HepG2 (cell line): ENCODE measurements around the gene ARHGAP5. TPM values are rescaled to one million over a fixed set of nuclear protein-coding genes. Genes with fewer than 3 reads are reported as not detected.
A peak's percentile ranks its signal among the peaks of the same experiment; 100 is the strongest.

Source experiments
- ATF3 ChIP-seq: sonication (generic); formaldehyde crosslinking; IDR thresholded peaks from 2 replicates; pipeline ENCODE4 v1.4.0; 2020; ENCODE audit warnings: missing genetic modification reagents
- EZH2 ChIP-seq: conservative IDR thresholded peaks from 2 replicates; pipeline ENCODE4 v1.6.1; 2012; ENCODE audit warnings: mild to moderate bottlenecking, low read depth, low read length, moderate library complexity
- GATAD2A ChIP-seq: IDR thresholded peaks from 2 replicates; pipeline ENCODE4 v1.6.1; 2016
- GFI1 ChIP-seq: sonication (generic); formaldehyde crosslinking; IDR thresholded peaks from 2 replicates; pipeline ENCODE4 v1.5.0; 2020; ENCODE audit warnings: missing genetic modification reagents, mild to moderate bottlenecking, borderline replicate concordance
- IKZF1 ChIP-seq: fragments of 450-650 bp; IDR thresholded peaks from 2 replicates; pipeline ENCODE4 v1.7.1; 2016
- KAT7 ChIP-seq: IDR thresholded peaks from 2 replicates; pipeline ENCODE4 v1.6.1; 2018; ENCODE audit warnings: borderline replicate concordance, missing compliant biosample characterization
- KLF11 ChIP-seq: IDR thresholded peaks from 2 replicates; pipeline ENCODE4 v1.6.1; 2016; ENCODE audit warnings: missing compliant biosample characterization
- KLF16 ChIP-seq, 2 experiments: sonication (generic) in 1 of 2; formaldehyde crosslinking in 1 of 2; IDR thresholded peaks; 2 replicates each; pipeline versions ENCODE4 v1.6.1 to v1.8.0; 2016 to 2023; ENCODE audit warnings: missing genetic modification reagents in 2 of 2, missing compliant biosample characterization in 1 of 2
- NFKB2 ChIP-seq: sonication (generic); formaldehyde crosslinking; IDR thresholded peaks from 2 replicates; pipeline ENCODE4 v1.4.0; 2020; ENCODE audit warnings: missing genetic modification reagents, borderline replicate concordance
- NFYB ChIP-seq: sonication (generic); formaldehyde crosslinking; IDR thresholded peaks from 2 replicates; pipeline ENCODE4 v1.4.0; 2020; ENCODE audit warnings: missing genetic modification reagents
- RBM22 ChIP-seq: fragments of 200-400 bp; formaldehyde crosslinking; optimal IDR thresholded peaks from 2 replicates; pipeline ENCODE3; 2017; ENCODE audit warnings: mild to moderate bottlenecking, low read length, moderate library complexity
- SIN3A ChIP-seq: IDR thresholded peaks from 2 replicates; pipeline ENCODE4 v1.6.1; 2011; ENCODE audit warnings: low read depth, mild to moderate bottlenecking, control low read depth, low read length, borderline replicate concordance
- SMAD1 ChIP-seq: sonication (generic); formaldehyde crosslinking; IDR thresholded peaks from 2 replicates; pipeline ENCODE4 v1.4.0; 2020; ENCODE audit warnings: missing genetic modification reagents, low read depth, mild to moderate bottlenecking, borderline replicate concordance
- ZMYM2 ChIP-seq: sonication (generic); formaldehyde crosslinking; IDR thresholded peaks from 2 replicates; pipeline ENCODE4 v1.8.0; 2022; ENCODE audit warnings: mild to moderate bottlenecking, missing genetic modification reagents
- ZNF432 ChIP-seq: sonication (generic); formaldehyde crosslinking; IDR thresholded peaks from 2 replicates; pipeline ENCODE4 v1.5.0; 2020; ENCODE audit warnings: missing genetic modification reagents, mild to moderate bottlenecking, borderline replicate concordance
- ZNF576 ChIP-seq: sonication (generic); formaldehyde crosslinking; IDR thresholded peaks from 2 replicates; pipeline ENCODE4 v1.4.0; 2020; ENCODE audit warnings: mild to moderate bottlenecking, missing genetic modification reagents
- ZNF589 ChIP-seq: sonication (generic); formaldehyde crosslinking; conservative IDR thresholded peaks from 2 replicates; pipeline ENCODE4 v1.8.0; 2022; ENCODE audit warnings: mild to moderate bottlenecking, moderate library complexity, missing genetic modification reagents
- ZNF644 ChIP-seq: IDR thresholded peaks from 2 replicates; pipeline ENCODE4 v1.6.1; 2016; ENCODE audit warnings: low read depth
- ZNF7 ChIP-seq: IDR thresholded peaks from 2 replicates; pipeline ENCODE4 v1.6.1; 2016; ENCODE audit warnings: missing biosample characterization, missing genetic modification reagents
- ZNF703 ChIP-seq: sonication (generic); formaldehyde crosslinking; IDR thresholded peaks from 2 replicates; pipeline ENCODE4 v1.5.1; 2020; ENCODE audit warnings: missing genetic modification reagents, mild to moderate bottlenecking, moderate library complexity, borderline replicate concordance
- ZNF724P ChIP-seq: sonication (generic); formaldehyde crosslinking; IDR thresholded peaks from 2 replicates; pipeline ENCODE4 v1.8.0; 2022; ENCODE audit warnings: missing genetic modification reagents, borderline replicate concordance
- polyA plus RNA-seq, 8 experiments: library from polyadenylated mRNA; depleted of rRNA in 3 of 8; stranded (reverse) in 7 of 8; unstranded in 1 of 8; fragments of >200 nt; fragmentation: Illumina TruSeq in 4 of 8; extraction: Trizol in 4 of 8; gene quantifications; 2 replicates each; pipeline versions ENCODE4 v1.2.1 to v1.2.3, GENCODE V29; 2011 to 2016; ENCODE audit warnings: low read depth in 4 of 8, missing spikeins in 1 of 8, mixed read lengths in 1 of 8; ENCODE audit not compliant: insufficient read depth in 1 of 8
- total RNA-seq, 5 experiments: library from RNA; depleted of rRNA; stranded (reverse); fragments of >200 nt; fragmentation: Illumina TruSeq; extraction: Trizol; gene quantifications; 2 replicates each; pipeline ENCODE4 v1.2.3, GENCODE V29; 2016; ENCODE audit warnings: low read depth in 1 of 5
- TF ChIP-seq, protein P1 (sequence below), 2 experiments: fragments of 450-650 bp in 1 of 2; sonication (generic) in 1 of 2; formaldehyde crosslinking in 1 of 2; IDR thresholded peaks; 2 replicates each; pipeline versions ENCODE4 v1.6.1 to v1.8.0; 2016 to 2022; ENCODE audit warnings: antibody characterized with exemption in 1 of 2, mild to moderate bottlenecking in 1 of 2, missing genetic modification reagents in 1 of 2

Gene ARHGAP5
- total and polyA plus RNA-seq, 2 of the 13 experiments (the other 11 are each of a cell fraction or from before 2014, with no cell fraction given): 33.7 to 144 TPM

GRCh38 chr14:32085845-32086383, 8.8 kb downstream of the ARHGAP5 start (continued):
- TF ChIP-seq, protein P1, sequence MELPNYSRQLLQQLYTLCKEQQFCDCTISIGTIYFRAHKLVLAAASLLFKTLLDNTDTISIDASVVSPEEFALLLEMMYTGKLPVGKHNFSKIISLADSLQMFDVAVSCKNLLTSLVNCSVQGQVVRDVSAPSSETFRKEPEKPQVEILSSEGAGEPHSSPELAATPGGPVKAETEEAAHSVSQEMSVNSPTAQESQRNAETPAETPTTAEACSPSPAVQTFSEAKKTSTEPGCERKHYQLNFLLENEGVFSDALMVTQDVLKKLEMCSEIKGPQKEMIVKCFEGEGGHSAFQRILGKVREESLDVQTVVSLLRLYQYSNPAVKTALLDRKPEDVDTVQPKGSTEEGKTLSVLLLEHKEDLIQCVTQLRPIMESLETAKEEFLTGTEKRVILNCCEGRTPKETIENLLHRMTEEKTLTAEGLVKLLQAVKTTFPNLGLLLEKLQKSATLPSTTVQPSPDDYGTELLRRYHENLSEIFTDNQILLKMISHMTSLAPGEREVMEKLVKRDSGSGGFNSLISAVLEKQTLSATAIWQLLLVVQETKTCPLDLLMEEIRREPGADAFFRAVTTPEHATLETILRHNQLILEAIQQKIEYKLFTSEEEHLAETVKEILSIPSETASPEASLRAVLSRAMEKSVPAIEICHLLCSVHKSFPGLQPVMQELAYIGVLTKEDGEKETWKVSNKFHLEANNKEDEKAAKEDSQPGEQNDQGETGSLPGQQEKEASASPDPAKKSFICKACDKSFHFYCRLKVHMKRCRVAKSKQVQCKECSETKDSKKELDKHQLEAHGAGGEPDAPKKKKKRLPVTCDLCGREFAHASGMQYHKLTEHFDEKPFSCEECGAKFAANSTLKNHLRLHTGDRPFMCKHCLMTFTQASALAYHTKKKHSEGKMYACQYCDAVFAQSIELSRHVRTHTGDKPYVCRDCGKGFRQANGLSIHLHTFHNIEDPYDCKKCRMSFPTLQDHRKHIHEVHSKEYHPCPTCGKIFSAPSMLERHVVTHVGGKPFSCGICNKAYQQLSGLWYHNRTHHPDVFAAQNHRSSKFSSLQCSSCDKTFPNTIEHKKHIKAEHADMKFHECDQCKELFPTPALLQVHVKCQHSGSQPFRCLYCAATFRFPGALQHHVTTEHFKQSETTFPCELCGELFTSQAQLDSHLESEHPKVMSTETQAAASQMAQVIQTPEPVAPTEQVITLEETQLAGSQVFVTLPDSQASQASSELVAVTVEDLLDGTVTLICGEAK (IDR thresholded peaks at IDR 0.05): 0 out of 2 replicates have a peak, but pooled peaks have one; percentile 16
- TF ChIP-seq, protein P1 (CRISPR knock-in tag; IDR thresholded peaks at IDR 0.05): no peak
- no peak for TF ChIP-seq ZNF7 (CRISPR knock-in tag)
- no peak for TF ChIP-seq ZMYM2 (CRISPR knock-in tag)
- no peak for TF ChIP-seq ATF3 (CRISPR knock-in tag)
- TF ChIP-seq SMAD1 (CRISPR knock-in tag): no peak
- TF ChIP-seq NFYB (CRISPR knock-in tag): no peak
- no peak for TF ChIP-seq KLF11 (CRISPR knock-in tag)
- TF ChIP-seq ZNF589: no peak
- no peak for TF ChIP-seq ZNF576
- 0 out of 4 replicates have a peak, but pooled peaks of 1 of the 2 experiments have one; percentile 21 for TF ChIP-seq KLF16 (CRISPR knock-in tag; IDR thresholded peaks at IDR 0.05)
- TF ChIP-seq ZNF644: no peak
- no peak for TF ChIP-seq EZH2
- TF ChIP-seq GFI1 (CRISPR knock-in tag): 0 out of 2 replicates have a peak, but pooled peaks have one; percentile 13
- peak; percentile 67 for TF ChIP-seq RBM22
- 0 out of 2 replicates have a peak, but pooled peaks have one; percentile 23 for TF ChIP-seq KAT7 (CRISPR knock-in tag)
- no peak for TF ChIP-seq ZNF432 (CRISPR knock-in tag)
- peak; percentile 20; the same call in 1 of the 2 replicates for TF ChIP-seq GATAD2A (CRISPR knock-in tag)
- TF ChIP-seq ZNF703 (CRISPR knock-in tag): no peak
- no peak for TF ChIP-seq IKZF1
- no peak for TF ChIP-seq NFKB2 (CRISPR knock-in tag)
- TF ChIP-seq ZNF724P (CRISPR knock-in tag): no peak
- no peak for TF ChIP-seq SIN3A
